ENCODE data around the gene KLF11.

KLF11 gene

DNA sequence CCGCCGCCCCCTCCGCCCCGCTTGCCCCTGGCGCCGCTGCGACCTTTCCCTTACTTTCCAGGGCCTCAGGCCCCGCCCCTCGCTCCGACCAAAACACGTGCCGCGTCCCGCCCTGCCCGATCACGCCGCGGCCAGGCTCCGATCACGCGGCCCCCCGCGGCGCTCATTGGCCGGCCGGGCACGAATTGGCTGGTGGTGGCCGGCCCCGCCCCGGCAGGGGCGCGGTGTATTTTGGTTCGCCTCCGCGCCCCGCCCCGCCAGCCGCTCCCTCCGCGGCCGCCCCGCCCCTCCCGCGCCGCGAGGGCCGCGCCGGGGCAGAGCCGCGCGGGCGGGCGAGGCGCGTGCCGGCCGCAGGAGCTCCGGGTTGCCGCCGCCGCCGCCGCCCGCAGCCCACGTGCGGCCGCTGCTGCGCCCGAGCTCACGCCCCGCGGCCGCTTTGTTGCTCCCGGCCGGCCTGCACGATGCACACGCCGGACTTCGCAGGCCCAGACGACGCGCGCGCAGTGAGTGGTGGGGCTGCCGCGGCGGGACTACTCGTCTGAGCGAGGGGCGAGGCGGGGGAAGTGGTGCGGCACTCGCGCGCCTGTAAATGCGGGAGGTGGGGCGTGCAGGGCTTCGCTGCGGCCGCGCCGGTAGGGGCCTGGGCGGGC, at the start of gene KLF11:
Gene KLF11, plus strand, starts transcription at position 295 of the 650 bp plus-strand sequence. Its CDS starts 167 bp downstream, at position 462.
- DNase-seq (ENCODE audit: low read depth), result no peak

DNA sequence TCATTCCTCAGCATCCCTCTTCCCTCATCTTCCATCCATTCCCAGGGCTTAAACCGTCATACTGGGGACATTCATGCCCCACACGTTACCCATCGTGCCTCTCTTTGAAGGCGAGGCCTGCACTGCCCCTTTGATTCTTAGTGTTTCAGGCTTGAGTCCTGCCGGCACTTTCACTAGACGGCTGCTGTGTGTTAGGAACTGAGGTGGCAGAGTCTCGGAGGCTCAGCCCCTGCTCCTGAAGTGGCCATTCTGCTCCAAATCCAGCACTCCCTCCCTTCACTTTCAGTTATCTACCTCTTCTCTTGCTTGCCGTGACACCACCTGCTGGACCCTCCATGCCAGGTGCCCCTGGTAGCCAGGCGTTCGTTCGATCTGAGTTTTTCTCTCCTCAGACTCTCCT, 48.9 kb upstream of the KLF11 start:
- DNase-seq (ENCODE audit: low read depth), result no peak

DNA sequence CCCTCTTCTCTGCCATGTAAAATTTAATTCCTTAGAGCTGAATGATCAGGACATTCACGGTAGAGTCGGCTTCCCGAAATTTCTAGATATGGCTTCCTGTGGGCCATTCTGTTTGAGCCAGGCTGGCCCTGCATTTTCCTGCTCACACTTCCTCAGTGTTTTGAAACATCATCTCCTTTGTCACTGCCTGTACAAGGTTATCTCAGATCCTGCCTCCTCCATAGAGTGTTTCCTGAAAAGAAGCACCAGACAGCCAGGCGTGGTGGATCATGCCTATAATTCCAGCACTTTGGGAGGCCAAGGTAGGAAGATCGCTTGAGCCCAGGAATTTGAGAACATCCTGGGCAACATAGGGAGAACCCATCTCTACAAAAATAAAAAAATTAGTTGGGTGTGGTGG, 48.3 kb upstream of the KLF11 start:
- no peak for DNase-seq (ENCODE audit: low read depth)

DNA sequence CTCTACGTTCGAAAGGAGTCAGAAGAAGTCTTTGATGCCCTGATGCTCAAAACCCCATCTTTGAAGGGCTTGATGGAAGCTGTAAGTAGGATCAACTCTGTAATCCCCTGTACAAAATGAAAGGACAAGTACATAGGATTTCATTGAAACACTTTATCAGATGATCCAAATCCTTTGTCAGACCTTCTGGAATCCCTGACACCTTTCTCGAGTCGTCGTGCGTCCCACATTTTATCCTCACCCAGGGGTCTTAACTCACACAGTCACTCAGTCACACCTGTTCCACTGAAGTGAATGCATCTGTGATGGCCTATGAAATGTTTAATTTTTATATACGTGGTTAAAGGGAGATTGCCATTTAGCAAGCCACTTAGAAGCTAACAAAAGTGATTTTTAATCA, 47.0 kb upstream of the KLF11 start:
- DNase-seq (ENCODE audit: low read depth), result no peak

DNA sequence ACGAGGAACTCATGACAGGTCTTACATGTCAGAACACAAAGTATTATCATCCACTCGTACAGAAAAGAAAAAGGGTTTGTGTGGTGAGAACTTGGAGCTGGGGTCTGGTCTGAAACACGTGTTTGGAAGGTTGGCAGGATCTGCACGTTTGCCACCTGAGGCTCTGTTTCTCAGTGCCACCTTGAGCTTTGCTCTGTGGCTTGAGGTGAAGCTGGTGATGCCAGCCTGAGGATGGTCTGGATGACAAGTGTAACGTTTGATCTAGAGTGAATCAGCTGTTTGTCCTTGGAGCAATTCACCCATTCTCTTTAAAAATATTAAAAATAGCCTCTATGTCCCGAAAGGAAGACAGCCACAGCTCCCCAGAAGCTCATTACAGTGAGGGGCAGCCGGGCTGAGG, 45.4 kb upstream of the KLF11 start:
- no peak for DNase-seq (ENCODE audit: low read depth)

DNA sequence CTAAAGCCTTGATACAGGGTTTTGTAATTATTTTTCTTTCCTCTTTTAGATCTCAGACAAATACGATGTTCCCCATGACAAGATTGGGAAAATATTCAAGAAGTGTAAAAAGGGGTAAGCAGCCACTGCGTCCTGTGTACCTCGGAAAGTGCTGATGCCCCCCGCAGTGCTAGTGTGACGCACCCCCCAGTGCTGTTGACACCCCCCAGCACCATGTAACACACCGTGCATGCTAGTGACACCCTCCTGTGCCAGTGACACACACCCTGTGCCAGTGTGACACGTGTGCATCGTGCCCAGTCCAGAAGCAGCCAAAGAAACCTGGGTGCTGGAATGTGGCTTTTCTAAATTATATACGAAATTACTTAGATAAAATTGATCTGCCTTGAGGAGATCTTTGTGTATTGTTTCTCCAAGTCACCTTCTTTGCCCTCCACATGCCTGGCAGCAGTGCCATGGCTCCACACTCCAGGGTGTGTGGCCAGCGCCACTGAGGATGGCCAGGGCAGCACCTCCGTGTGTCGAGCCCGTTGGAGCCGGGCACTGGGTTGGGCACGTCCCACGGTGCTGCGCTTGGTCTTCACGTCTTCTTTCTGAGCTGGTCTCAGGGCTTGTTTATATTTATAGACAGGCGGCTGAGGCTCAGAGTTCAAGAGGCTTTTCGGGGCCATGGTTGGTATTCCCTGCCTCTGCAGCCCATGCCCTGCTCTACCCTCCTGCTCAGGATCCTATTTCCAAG, 44.3 kb upstream of the KLF11 start:
- no peak for DNase-seq (ENCODE audit: low read depth)

DNA sequence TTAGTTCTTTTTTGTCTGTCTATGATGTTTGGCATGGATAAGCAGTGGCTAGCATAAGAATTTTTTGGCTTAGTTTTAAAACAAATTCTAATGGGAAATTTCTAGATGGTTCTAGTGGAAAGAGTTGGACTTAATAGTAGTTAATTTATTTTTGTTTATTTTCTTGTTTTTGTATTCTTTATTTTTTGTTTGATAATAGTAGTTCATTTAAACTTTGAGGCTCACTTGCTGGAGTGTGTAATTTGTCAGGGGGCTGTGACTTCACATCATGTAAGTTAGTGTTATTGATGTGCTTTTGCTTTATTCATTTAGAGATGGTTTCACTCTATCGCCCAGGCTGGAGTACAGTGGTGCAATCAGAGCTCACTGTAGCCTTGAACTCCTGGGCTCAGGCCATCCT, 43.7 kb upstream of the KLF11 start:
- DNase-seq (ENCODE audit: low read depth), result no peak

DNA sequence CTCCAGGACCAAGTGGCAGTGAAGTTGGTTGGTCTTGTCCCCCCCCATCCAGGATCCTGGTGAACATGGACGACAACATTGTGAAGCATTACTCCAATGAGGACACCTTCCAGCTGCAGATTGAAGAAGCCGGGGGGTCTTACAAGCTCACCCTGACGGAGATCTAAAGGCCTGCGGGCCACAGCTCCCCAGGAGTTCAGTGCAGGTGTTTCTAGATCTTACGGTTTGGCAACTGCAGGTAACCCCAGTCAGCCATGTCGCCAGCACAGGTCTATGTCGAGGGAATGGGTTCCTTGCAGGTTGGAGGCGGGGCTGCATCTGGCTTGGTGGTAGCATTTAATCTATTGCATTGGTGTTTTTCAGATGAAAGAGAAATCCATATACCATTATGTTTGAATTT, 42.8 kb upstream of the KLF11 start:
- no peak for DNase-seq (ENCODE audit: low read depth)

DNA sequence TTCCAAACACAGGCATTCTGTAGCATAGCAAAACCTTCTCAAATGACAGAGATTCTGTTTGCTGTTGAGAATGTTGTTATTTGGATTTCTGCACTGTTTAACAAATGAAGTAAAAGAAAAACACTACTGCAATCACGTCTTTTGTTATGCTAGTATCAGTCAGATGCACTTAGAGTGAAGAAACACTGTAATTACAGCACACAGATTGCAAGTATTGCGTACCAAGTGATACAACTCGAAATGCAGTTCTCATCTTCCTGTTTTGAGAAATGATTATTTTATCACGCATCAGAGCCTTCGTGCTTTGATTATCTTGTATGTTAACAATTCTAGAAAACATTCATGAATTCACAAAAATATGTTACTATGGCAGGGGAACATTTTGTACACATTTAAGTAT, 41.8 kb upstream of the KLF11 start:
- no peak for DNase-seq (ENCODE audit: low read depth)

DNA sequence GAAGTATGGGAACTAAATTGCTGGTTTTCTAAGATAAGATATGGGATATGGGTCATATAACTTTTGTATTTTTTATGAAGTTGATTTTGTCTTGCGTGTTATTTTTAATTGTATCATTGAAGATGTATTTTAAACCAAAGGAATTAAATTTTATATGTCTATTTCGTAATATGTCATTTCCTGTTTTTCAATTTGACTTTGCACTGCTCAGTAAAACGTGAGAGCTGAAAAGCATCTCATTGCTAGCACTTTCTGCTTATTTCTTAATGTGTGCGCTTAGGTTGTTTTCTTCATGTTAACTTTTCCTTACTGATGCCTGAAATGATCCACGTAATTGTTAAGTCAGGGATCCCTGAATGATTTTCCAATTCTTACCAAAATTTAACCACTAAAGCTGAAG, 41.2 kb upstream of the KLF11 start:
- DNase-seq (ENCODE audit: low read depth), result no peak

DNA sequence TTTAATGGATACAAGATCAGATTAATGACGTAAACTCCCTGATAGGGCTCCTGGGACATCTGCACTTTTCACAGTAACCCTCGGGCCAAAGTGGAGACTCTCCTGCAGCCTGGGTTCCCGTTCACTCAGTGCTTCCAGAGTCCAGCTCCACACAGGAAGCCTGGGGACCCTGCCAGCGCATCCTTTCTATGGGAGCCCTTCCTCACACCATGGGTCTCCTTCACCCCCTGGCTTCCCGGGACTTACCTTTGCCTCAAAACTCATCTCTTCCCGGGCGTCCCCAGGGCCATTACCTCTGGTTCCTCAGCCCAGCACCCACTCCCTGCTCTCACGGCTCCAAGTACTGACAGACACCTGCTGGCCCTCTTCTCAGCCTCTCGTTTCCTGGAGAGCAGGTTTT, 40.7 kb upstream of the KLF11 start:
- DNase-seq (ENCODE audit: low read depth), result no peak

DNA sequence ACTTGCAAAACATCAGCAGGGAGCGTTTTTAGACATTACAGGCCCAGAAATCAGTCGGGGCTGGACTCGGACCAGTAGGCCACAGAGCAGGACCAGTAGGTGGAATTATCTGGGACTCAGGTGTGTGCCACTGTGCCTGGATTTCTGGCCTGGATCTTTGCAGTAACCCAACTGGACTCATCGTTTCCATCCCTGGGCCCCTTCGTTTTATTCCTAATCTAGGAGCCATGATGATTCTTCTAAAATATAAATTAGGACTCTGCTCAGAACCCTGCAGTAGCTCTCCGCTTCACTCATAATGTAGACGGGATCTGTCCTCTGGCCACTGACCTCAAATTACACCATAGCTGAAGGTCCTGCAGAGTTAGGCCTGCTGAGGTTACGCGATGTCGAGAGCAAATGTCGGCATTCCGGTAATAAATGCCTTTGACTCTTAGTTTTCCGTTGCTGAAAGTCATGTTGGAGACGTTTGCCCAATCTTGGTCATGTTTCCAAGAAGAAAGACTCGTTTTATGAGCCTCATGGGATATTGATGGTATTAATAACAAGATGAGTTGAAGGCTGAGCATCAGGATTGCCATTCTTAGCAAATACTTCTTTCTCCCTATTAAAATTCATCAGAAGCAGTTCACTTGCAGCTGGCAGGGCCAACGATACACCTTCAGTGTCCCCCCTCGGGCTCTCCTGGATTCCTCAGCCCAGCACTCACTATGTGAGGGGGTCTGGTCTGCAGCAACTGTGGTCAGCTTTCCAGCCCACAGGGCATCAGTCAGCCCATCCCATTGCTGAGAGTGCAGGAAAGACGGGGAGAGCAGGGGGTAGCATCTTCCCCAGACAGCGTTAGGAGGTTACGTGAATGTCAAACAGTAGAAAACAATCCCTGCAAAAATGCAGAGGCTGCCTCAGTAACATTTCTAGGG, 39.9 kb upstream of the KLF11 start:
- no peak for DNase-seq (ENCODE audit: low read depth)

DNA sequence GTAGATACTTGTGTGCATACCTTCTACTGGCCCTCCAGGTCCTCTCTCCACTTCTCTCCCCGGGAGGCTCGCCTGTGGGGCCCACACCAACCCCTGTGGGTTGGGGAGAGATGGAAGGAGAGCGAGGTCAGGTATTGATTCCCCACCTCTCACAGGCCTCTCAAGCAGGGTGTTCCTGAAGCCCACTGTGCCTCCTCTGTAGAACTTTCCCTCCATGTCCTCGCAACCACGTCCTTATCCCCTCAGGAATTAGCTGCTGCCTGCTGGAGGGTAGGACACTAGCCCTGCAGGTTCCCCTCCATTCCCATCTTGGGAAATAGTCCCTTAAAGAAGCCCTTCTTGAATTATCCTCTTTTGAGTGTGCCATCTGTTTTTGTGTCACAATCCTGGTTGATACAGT, 38.9 kb upstream of the KLF11 start:
- no peak for DNase-seq (ENCODE audit: low read depth)

DNA sequence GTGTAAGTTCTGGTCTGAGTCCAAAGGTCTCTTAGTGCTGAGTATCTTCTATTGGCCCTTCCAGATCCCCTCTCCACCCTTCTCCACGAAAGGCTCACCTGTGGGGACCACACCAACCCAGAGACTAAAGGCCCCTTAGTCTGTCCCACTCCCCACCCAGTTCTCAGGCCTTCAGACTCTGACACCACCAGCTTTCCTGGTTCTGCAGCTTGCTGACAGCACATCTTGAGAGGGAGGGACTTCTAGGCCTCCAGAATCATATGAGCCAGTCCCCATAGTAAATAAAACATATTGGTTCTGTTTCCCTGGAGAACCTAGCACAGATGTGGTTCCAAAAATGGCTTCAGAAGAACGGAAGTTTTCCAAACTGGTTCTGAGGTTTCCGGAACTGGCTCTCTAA, 38.5 kb upstream of the KLF11 start:
- no peak for DNase-seq (ENCODE audit: low read depth)

DNA sequence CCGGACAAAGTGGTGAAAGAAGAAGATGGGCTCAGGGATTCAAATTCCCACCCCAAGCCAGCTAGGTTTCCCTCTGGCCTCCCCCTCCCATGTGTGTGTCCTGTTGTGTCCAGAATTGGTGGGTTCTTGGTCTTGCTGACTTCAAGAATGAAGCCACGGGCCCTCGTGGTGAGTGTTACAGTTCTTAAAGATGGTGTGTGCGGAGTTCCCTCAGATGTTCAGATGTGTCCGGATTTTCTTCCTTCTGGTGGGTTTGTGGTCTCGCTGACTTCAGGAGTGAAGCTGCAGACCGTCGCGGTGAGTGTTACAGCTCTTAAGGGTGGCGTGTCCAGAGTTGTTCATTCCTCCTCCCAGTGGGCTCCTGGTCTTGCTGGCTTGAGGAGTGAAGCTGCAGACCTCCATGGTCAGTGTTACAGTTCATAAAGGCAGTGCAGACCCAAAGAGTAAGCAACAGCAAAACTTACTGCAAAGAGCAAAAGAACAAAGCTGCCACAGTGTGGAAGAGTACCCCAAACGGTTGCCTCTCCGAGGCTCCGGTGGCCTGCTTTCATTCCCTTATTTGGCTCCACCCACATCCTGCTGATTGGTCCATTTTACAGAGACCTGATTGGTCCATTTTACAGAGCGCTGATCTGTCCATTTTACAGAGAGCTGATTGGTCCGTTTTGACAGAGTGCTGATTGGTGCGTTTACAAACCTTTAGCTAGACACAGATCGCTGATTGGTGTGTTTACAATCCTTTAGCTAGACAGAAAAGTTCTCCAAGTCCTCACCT, 37.7 kb upstream of the KLF11 start:
- DNase-seq (ENCODE audit: low read depth), result no peak

DNA sequence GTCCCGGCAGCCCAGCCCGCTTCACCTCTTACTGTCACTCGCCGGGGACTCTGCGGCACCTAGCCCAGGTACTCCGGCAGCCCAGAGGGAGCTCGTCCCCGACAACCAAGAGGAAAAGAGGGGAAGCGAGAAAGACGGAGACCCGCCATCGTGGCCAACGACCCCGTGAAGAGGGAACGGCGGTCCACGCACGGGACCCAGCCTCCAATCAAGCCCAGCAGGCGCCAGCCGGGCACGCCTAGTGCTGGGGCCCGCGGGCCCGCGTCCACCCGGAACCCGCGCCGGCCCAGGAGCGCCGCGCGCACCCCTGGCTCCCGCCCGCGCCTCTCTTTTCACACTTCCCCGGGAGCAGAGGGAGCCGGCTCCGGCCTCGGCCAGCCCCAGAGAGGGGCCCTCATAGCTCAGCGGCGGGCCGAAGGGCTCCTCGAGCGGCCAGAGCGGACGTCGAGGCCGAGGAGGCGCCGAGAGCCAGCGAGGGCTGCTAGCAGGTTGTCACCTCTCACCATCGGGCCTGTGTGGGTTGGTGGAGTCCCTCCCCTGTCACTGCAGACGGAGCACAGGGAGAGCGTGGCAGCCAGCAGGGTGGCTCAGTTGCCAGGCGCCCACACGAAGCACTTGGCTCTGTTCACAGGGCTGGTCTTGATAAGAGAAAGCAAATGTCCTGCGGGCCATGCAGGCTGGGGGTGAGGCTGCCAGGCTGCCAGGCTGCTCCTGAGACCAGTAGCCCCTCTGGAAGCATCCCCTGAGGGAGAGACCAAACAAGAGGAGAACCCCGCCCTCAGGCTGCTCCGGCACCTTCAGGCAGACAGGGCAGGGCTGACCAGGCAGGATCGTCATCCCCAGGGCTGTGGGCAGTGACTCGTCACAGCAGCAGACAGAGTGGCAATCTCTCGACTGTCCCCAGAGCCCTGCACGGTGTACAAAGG, 36.9 kb upstream of the KLF11 start:
- DNase-seq (ENCODE audit: low read depth), result no peak

DNA sequence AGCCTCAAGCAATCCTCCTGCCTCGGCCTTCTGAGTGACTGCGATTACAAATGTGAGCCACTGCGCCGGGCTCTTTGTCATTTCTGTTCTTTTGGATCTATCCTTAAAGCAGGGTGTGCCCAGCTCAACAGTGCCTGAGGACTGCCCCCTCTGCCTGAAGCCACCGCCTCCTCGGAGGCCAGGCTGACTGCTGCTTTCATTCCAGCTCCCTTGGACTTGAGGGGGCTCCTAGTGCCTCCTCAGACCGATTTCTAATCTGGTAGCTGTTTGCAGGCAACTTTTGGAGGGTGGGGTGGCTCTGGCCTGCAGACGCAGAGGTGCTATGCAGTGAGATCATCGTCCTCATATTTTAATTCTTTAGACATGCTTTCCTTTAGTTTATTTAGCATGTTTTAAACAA, 35.9 kb upstream of the KLF11 start:
- DNase-seq (ENCODE audit: low read depth), result no peak

DNA sequence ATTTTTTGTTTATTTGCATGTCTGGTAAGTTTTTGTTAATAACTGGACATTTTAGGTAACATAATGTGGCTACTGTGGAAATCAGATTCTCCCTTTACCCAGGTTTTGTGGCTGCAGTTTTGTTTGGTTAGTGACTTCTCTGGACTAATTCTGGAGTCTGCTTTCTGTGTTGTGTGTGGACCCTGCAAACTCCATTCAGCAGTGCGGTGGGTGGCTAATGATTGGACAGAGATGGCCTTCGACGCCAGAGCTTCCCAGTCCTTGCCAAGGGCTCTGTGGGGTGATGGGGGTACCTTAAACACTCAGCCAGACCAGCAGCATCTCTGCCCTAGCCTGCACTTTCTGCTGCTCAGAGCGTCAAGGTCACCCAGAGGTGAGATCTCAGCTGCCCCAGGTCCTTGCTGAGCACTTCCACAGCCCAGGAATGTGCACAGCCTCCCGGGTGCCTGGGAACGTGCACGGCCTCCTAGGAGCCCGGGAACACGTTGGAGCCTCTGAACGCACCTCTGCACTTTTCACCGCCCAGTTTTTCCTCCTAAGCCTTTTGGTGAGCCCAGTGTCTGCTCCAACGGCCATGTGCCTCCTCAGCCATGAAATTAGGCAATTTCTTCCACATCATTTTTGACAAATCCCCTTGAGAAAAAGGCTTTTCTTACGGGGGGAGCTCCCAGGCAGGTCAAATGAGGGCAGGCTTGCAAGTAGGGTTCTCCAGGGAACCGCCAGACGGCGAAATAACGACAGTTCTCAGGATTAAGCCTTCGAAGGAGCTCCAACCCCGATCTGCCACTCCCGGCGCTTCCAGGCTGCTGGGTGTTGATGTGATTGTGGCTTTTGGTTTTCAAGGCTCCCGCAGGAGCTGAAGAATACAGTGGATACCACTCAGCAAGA, 35.2 kb upstream of the KLF11 start:
- DNase-seq (ENCODE audit: low read depth), result no peak

DNA sequence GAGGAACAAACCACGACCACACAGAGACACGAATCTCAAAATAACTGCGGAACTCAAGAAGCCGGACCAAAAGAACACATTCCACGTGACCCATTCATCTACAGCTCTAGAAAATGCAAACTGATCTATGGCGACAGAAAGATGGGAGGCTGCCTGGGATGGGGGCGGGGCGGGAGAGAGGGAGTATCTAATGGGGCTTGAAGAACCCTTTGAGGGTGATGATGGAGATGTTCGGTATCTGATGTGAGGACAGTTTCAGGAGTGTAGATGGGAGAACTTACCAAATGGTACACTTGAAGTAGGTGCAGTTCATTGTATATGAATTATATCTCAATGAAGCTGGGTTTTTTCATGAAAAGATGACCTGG, 34.6 kb upstream of the KLF11 start:
- no peak for DNase-seq (ENCODE audit: low read depth)

DNA sequence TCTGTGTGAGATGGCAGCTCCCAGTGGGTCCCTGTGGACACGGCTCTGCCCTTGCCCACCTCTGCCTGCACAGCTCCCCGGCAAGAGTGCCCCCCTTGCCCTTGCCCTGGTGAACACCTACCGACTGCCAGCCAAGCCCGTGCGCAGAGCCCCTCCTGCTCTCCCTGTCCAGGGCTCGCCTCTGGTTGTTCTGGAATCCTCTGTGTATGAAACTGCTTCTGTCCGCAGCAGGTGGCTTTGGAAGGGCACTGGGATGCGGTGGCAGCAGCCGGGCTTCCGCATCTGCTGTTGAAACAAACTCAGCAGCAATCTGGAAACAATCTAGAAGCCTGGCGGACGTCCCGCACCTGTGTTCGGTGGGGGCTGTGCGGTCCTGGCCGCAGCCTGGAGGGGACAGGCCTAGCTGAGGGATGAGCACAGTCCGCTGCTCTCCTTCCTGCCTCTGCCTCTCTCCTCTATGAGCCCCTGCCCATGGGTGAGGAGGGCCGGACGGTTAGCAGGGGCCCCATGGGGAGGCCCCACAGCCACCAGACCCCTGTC, 34.0 kb upstream of the KLF11 start:
- DNase-seq (ENCODE audit: low read depth), result no peak

Measured in GM04503 (cell line).